Stomach (tissue), 9 donors: ENCODE measurements around the gene AKR1C1. TPM values are rescaled to one million over a fixed set of nuclear protein-coding genes. Genes with fewer than 3 reads are reported as not detected.
A peak's percentile ranks its signal among the peaks of the same experiment; 100 is the strongest.
"Not testable (repeated sequence)": the region's sequence is repeated elsewhere in the genome, so short reads cannot be mapped to it uniquely, and the experiment has no call there.

ENCODE experiments used
- DNase-seq, 2 donors: peaks; one replicate each; pipeline versions ENCODE4 v3.0.0 to v3.0.0-alpha.2; 2013 to 2019
- H3K27ac ChIP-seq, 5 donors: fragments of 200-600 bp in 4 of 5; sonication (generic) in 4 of 5; one replicate each; pipeline ENCODE4 v1.5.1; 2013 to 2019; ENCODE audit warnings: mild to moderate bottlenecking in 1 of 5, moderate library complexity in 1 of 5
- H3K27me3 ChIP-seq, 3 donors: fragments of 200-600 bp; sonication (generic); one replicate each; pipeline ENCODE4 v1.5.1; 2017 to 2019; ENCODE audit warnings: mixed run types in 1 of 3
- H3K36me3 ChIP-seq, 4 donors: fragments of 200-600 bp; sonication (generic); 1 replicate in 3 of 4; 2 replicates in 1 of 4; pipeline ENCODE4 v1.5.1; 2016 to 2019
- H3K4me1 ChIP-seq, 4 donors: fragments of 200-600 bp; sonication (generic); one replicate each; pipeline ENCODE4 v1.5.1; 2016 to 2019
- H3K4me3 ChIP-seq, 4 donors: fragments of 200-600 bp; sonication (generic) in 3 of 4; one replicate each; pipeline ENCODE4 v1.5.1; 2016 to 2019; ENCODE audit warnings: mild to moderate bottlenecking in 1 of 4
- H3K9me3 ChIP-seq, 4 donors: fragments of 200-600 bp; sonication (generic); one replicate each; pipeline ENCODE4 v1.5.1; 2016 to 2019
- CTCF ChIP-seq, 7 experiments: fragments of 450-650 bp in 4 of 7; fragments of 200-600 bp in 3 of 7; sonication (generic) in 3 of 7; IDR thresholded peaks; one replicate each; pipeline ENCODE4 v1.5.1; 2016 to 2019; ENCODE audit warnings: antibody characterized with exemption in 7 of 7, control low read depth in 2 of 7, mild to moderate bottlenecking in 1 of 7
- EP300 ChIP-seq: sonication (generic); formaldehyde crosslinking; IDR thresholded peaks from one replicate; pipeline ENCODE4 v1.6.1; 2017; ENCODE audit warnings: antibody characterized with exemption
- POLR2A ChIP-seq, 4 donors: fragments of 450-650 bp; IDR thresholded peaks; one replicate each; pipeline ENCODE4 v1.6.1; 2016; ENCODE audit warnings: antibody characterized with exemption in 4 of 4, control low read depth in 2 of 4, mild to moderate bottlenecking in 1 of 4, moderate library complexity in 1 of 4
- POLR2AphosphoS5 ChIP-seq, 3 donors: sonication (generic); formaldehyde crosslinking; IDR thresholded peaks; one replicate each; pipeline ENCODE4 v1.6.1; 2016; ENCODE audit warnings: antibody characterized with exemption in 3 of 3
- WGBS, 5 donors: extraction: QIAGEN DNeasy Blood & Tissue Kit in 3 of 5; methylation state at CpG; one replicate each; pipeline versions ENCODE4 v1.1.5 to v1.1.7; 2013 to 2018; 5-methylcytosine and 5-hydroxymethylcytosine counted together
- intact Hi-C: fragments of 100-400 bp; cut with DNase I; formaldehyde crosslinking; loops from one replicate; pipeline ENCODE4 v1.15.1; 2023; ENCODE audit warnings: low total_unique reads
- polyA plus RNA-seq, 3 donors: library from polyadenylated mRNA; stranded (reverse); fragments of 200-250 nt; gene quantifications; one replicate each; pipeline ENCODE4 v1.2.3, GENCODE V29; 2013
- total RNA-seq, 5 donors: library from RNA; depleted of rRNA; stranded (reverse); fragments of >200 nt; gene quantifications; one replicate each; pipeline versions ENCODE4 v1.1.0 to v1.2.3, GENCODE V29; 2014 to 2016
- donor health status: healthy with polysubstance abuse.
- donor health status: Bipolar disorder and iron deficiency.
- donor health status: healthy.

Gene AKR1C1
- total and polyA plus RNA-seq, 8 donors = 17.4 to 378 (median 91.1) TPM

DNA sequence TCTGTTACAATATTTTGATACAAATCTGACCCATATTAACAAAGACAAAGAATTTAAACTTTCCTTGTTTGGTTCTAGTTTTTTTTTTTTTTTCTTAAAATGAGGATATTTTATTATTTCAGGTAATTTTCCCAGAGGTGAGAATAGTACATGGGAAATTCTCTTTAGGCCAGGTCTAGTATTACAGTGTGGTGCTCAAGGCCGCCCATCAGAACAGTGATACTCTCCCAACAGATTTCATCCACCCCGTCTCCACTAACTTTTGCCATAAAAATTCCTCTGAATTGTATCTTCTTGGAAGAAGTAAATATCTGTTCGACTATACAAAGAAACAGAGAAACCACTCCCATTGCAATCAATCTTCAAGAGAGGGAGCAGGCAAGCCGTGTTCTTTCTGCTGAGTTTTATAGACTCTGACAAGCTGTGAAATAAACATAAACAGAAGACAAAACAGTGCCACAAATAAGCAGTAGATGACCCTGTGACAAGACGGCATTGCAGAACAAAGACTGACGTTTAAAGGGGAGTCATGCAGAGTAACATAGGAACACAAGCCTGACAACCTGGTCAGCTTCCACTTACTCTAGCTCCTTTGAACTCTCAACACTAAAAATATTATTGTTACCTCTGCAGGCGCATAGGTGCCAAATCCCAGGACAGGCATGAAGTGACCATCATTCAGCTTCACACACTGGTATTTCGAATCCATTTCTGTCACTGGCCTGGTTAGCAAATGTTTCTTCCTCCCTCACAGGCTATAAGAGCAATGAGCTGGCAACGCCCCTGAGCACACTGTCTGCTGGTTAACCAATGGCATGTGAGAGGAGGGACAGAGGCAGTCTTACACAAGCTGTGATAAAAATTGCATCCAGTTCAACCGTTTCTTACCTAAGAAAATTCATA, 40.2 kb downstream of the AKR1C1 start, which contains the start of gene AKR1C2:
AKR1C2 (minus strand) TSS at position 731 of the 903 bp plus-strand sequence; CDS start at position 709, 22 bp downstream.
- H3K27me3 ChIP-seq, DNase-seq, H3K36me3 ChIP-seq, intact Hi-C loops, H3K9me3 ChIP-seq, H3K4me1 ChIP-seq: not testable (repeated sequence)
- TF ChIP-seq POLR2AphosphoS5 (IDR thresholded peaks at IDR 0.05) = peak in 1 of 3 donors; percentile 30
- peak within 1 kb of the TSS; percentile 1 to 34 (median 30) for H3K4me3 ChIP-seq
- WGBS, 5 donors = 34 to 53% (median 43%) methylated on average over 7 to 10 of the region's 10 CpGs
- H3K27ac ChIP-seq = peak within 1 kb of the TSS in 1 of 5 donors; percentile 46

GRCh38 chr10:5004030-5004385, 40.8 kb downstream of the AKR1C1 start:
- H3K27ac ChIP-seq, H3K36me3 ChIP-seq, H3K4me1 ChIP-seq, H3K9me3 ChIP-seq, H3K4me3 ChIP-seq, intact Hi-C loops, H3K27me3 ChIP-seq, DNase-seq: not testable (repeated sequence)
- WGBS, 5 donors = 0% methylated on average over 1 of the region's 1 CpG

DNA sequence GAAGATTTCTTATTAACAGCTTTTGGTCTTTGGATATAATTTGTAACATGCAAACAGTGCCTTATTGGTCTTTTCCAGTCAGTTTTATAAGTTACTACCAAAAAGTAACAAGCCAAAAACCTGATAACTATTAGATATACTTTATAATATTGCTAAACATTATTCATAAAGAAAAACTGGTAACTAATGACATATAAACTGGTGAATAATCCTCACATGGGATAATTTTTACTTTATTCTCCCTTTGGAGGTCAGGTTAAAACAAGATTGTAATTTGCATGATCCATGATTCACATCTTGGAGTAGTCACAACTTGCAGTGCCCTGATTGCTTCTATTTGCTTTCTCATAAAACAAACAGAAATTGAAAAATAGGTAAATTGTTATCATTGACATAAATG, 41.3 kb downstream of the AKR1C1 start:
- not testable (repeated sequence) for H3K4me3 ChIP-seq

GRCh38 chr10:5008857-5009548, 45.8 kb downstream of the AKR1C1 start:
- H3K36me3 ChIP-seq, H3K4me3 ChIP-seq, intact Hi-C loops, H3K27me3 ChIP-seq, H3K4me1 ChIP-seq, H3K9me3 ChIP-seq: not testable (repeated sequence)
- DNase-seq = peak; percentile 50 to 57
- H3K27ac ChIP-seq = peak overlapping the region in 2 of 5 donors; percentile 39 to 58
- 36 to 51% (median 45%) methylated on average over 4 of the region's 4 CpGs for WGBS, 5 donors

More for the DNA sequence above, 41.3 kb downstream of the AKR1C1 start:
- H3K36me3 ChIP-seq, DNase-seq, intact Hi-C loops, H3K9me3 ChIP-seq, H3K27ac ChIP-seq, H3K4me1 ChIP-seq, H3K27me3 ChIP-seq: not testable (repeated sequence)

DNA sequence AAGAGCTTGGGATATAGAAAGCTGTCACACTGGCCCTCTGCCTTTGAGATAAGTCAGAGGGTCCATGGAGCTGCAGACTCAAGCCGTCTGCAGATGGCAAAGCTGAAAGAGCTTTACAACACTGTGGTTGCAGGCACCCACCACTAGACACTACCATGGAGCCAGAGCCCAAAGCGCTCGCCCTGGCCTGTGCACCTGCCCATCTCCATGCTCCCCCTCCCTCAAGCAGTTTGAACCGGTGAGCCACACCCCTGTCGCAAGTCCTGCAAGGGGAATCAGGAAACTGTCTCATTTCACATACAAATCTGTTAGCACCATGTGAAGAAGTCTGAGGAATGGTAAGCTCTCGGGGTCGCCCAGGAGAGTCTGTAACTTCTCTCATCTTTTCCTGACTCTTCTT, 46.8 kb downstream of the AKR1C1 start:
- intact Hi-C loops, H3K9me3 ChIP-seq, H3K36me3 ChIP-seq, H3K27me3 ChIP-seq, H3K4me3 ChIP-seq, H3K27ac ChIP-seq, DNase-seq, H3K4me1 ChIP-seq: not testable (repeated sequence)
- WGBS, 5 donors = 73 to 100% (median 81%) methylated on average over 2 to 6 of the region's 7 CpGs

GRCh38 chr10:5011392-5011791, 48.2 kb downstream of the AKR1C1 start:
- whole genome bisulfite sequencing, 5 donors = 87 to 97% (median 89%) methylated on average over 2 of the region's 2 CpGs
- H3K4me3 ChIP-seq, intact Hi-C loops, H3K36me3 ChIP-seq, H3K9me3 ChIP-seq, H3K4me1 ChIP-seq, H3K27ac ChIP-seq, H3K27me3 ChIP-seq, DNase-seq: not testable (repeated sequence)

- no peaks in the 10 kb centered on the region for H3K9me3 ChIP-seq
- TF ChIP-seq POLR2AphosphoS5 (IDR thresholded peaks at IDR 0.05) (no peak), EP300 (no peak), CTCF (IDR thresholded peaks at IDR 0.05) (no peak), POLR2A (IDR thresholded peaks at IDR 0.05) (no peak)
- H3K36me3 ChIP-seq = no peaks in the 10 kb centered on the region
- no peak overlapping the region for H3K27ac ChIP-seq
- no peak overlapping the region for H3K4me3 ChIP-seq
- no peaks in the 10 kb centered on the region for H3K27me3 ChIP-seq
- no peaks in the 10 kb centered on the region for H3K4me1 ChIP-seq
- 54 to 84% (median 72%) methylated on average over 2 of the region's 2 CpGs for WGBS, 5 donors
- intact Hi-C loops = no loop called here
- DNase-seq = no peak
Measured at GRCh38 chr10:5012595-5012994, 49.4 kb downstream of the AKR1C1 start.
